ENCODE measurements around the gene MAGEA9. TPM values are rescaled to one million over a fixed set of nuclear protein-coding genes. Genes with fewer than 3 reads are reported as not detected.
"Not testable (repeated sequence)": the region's sequence is repeated elsewhere in the genome, so short reads cannot be mapped to it uniquely, and the experiment has no call there.

The MAGEA9 gene
- total RNA-seq, 2 experiments from 2014 or later: not detected

DNA sequence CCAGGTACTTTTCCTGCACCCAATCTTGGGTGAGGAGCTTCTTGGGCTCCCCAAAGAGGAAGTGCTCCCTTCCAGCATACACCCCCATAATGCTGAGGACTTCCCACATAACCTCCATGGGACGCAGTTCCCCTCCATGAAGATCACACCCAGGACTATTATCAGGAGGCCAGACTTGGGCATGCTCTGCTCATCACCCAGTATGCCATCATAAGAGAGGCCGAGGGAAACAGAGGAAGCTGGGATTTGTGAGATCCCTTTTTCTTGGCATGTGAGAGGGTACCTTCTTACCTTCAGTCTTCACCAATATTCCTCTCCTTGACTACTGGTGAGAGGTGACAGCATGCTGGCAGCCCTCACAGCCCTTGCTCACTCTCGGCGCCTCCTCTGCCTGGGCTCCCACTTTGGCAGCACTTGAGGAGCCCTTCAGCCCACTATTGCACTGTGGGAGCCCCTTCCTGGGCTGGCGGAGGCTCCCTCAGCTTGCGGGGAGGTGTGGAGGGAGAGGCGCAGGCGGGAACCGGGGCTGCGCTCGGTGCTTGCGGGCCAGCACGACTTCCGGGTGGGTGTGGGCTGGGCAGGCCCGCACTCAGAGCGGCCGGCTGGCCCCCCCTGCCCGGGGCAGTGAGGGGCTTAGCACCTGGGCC lies 23.5 kb upstream of the MAGEA9 start:
- no peak overlapping the region for H3K4me3 ChIP-seq (ENCODE audit: low read length)
- Mint-ChIP-seq H3K9me3 (no peaks in the 10 kb centered on the region), H3K4me3 (no peak overlapping the region), H3K36me3 (ENCODE audit: low read depth) (no peaks in the 10 kb centered on the region), H3K4me1 (ENCODE audit: low read depth) (no peaks in the 10 kb centered on the region), H3K27ac (no peak overlapping the region), H3K27me3 (no peaks in the 10 kb centered on the region)
- H3K27ac ChIP-seq (ENCODE audit: low read depth in 1 of 2, low read length in 2 of 2): no peak overlapping the region
- ATAC-seq (ENCODE audit: poor library complexity) (no peak), DNase-seq (no peak)
- POLR2A ChIA-PET: no interaction called here
- intact Hi-C loops (cut with DNase I, micrococcal nuclease): no loop called here
- TF ChIP-seq, protein P1, sequence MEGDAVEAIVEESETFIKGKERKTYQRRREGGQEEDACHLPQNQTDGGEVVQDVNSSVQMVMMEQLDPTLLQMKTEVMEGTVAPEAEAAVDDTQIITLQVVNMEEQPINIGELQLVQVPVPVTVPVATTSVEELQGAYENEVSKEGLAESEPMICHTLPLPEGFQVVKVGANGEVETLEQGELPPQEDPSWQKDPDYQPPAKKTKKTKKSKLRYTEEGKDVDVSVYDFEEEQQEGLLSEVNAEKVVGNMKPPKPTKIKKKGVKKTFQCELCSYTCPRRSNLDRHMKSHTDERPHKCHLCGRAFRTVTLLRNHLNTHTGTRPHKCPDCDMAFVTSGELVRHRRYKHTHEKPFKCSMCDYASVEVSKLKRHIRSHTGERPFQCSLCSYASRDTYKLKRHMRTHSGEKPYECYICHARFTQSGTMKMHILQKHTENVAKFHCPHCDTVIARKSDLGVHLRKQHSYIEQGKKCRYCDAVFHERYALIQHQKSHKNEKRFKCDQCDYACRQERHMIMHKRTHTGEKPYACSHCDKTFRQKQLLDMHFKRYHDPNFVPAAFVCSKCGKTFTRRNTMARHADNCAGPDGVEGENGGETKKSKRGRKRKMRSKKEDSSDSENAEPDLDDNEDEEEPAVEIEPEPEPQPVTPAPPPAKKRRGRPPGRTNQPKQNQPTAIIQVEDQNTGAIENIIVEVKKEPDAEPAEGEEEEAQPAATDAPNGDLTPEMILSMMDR (IDR thresholded peaks at IDR 0.05): no peak
- CTCF ChIA-PET: no interaction called here
- no peaks in the 10 kb centered on the region for H3K36me3 ChIP-seq (ENCODE audit: insufficient read depth, low read length)
- no peaks in the 10 kb centered on the region for H3K4me1 ChIP-seq (ENCODE audit: insufficient read depth, low read length)
- no peaks in the 10 kb centered on the region for H3K9me3 ChIP-seq (ENCODE audit: control insufficient read depth in 1 of 2, insufficient read depth in 1 of 2, low read length in 2 of 2)
- no peaks in the 10 kb centered on the region for H3K27me3 ChIP-seq (ENCODE audit: control insufficient read depth in 1 of 2, insufficient read depth in 2 of 2, low read length in 2 of 2)

DNA sequence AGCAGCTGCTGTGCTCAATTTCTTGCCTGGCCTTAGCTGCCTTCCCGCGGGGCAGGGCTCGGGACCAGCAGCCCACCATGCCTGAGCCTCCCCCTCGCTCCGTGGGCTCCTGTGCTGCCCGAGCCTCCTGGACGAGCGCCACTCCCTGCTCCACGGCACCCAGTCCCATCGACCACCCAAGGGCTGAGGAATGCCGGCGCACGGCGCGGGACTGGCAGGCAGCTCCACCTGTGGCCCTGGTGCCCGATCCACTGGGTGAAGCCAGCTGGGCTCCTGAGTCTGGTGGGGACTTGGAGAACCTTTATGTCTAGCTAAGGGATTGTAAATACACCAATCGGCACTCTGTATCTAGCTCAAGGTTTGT lies 23.0 kb upstream of the MAGEA9 start:
- H3K27me3 ChIP-seq (ENCODE audit: control insufficient read depth in 1 of 2, insufficient read depth in 2 of 2, low read length in 2 of 2); H3K36me3 ChIP-seq (ENCODE audit: insufficient read depth, low read length); H3K4me3 Mint-ChIP-seq; H3K27ac ChIP-seq (ENCODE audit: low read depth in 1 of 2, low read length in 2 of 2); H3K4me1 Mint-ChIP-seq (ENCODE audit: low read depth); H3K4me1 ChIP-seq (ENCODE audit: insufficient read depth, low read length); H3K36me3 Mint-ChIP-seq (ENCODE audit: low read depth); CTCF ChIA-PET; H3K9me3 ChIP-seq (ENCODE audit: control insufficient read depth in 1 of 2, insufficient read depth in 1 of 2, low read length in 2 of 2); intact Hi-C loops (cut with DNase I, micrococcal nuclease); DNase-seq; ATAC-seq (ENCODE audit: poor library complexity); H3K27ac Mint-ChIP-seq; H3K4me3 ChIP-seq (ENCODE audit: low read length); H3K9me3 Mint-ChIP-seq; POLR2A ChIA-PET; H3K27me3 Mint-ChIP-seq: not testable (repeated sequence)

DNA sequence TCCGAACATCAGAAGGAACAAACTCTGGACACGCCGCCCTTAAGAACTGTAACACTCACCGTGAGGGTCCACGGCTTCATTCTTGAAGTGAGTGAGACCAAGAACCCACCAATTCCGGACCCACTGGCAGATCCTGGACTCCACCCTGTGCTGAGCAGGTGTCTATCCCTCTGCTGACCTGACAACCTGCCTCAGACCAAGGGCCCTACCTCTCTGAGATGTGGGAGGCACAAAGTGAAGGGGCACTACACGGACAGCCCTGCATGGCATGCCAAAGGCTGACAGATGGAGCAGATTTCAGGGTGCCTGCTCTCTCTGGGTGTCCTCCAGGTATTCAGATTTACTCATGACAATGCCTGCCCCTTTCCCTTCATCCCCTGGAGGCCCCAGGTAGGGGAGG lies 21.9 kb upstream of the MAGEA9 start:
- H3K27ac Mint-ChIP-seq: no peak overlapping the region
- H3K27me3 ChIP-seq (ENCODE audit: control insufficient read depth in 1 of 2, insufficient read depth in 2 of 2, low read length in 2 of 2): no peaks in the 10 kb centered on the region
- H3K36me3 ChIP-seq (ENCODE audit: insufficient read depth, low read length): no peaks in the 10 kb centered on the region
- no peaks in the 10 kb centered on the region for H3K27me3 Mint-ChIP-seq
- no peaks in the 10 kb centered on the region for H3K9me3 ChIP-seq (ENCODE audit: control insufficient read depth in 1 of 2, insufficient read depth in 1 of 2, low read length in 2 of 2)
- H3K4me1 ChIP-seq (ENCODE audit: insufficient read depth, low read length): no peaks in the 10 kb centered on the region
- ChIA-PET POLR2A (no interaction called here), CTCF (no interaction called here)
- TF ChIP-seq, protein P1 (IDR thresholded peaks at IDR 0.05): no peak
- DNase-seq (no peak), ATAC-seq (ENCODE audit: poor library complexity) (no peak)
- no peak overlapping the region for H3K4me3 ChIP-seq (ENCODE audit: low read length)
- no peak overlapping the region for H3K4me3 Mint-ChIP-seq
- no peaks in the 10 kb centered on the region for H3K36me3 Mint-ChIP-seq (ENCODE audit: low read depth)
- H3K4me1 Mint-ChIP-seq (ENCODE audit: low read depth): no peaks in the 10 kb centered on the region
- H3K9me3 Mint-ChIP-seq: no peaks in the 10 kb centered on the region
- intact Hi-C loops (cut with DNase I, micrococcal nuclease): no loop called here
- H3K27ac ChIP-seq (ENCODE audit: low read depth in 1 of 2, low read length in 2 of 2): no peak overlapping the region

DNA sequence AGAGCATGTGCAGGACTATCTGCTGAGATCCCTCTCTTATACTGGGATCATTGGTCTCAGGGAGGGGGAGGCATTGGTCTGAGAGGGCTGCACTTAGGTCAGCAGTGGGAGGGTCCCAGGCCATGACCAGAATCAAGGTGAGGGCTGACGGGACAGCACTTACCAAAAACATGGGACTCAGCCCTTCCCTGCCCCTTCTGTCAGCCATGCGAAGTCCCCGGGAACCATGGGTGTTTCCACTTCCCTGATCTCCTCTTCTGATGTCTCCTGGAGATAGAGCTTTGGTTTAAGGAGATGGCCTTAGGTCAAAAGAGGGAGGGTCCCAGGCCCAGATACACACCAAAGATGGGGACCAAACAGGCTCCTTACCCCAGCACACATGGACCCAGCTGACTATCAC lies 20.8 kb upstream of the MAGEA9 start:
- Mint-ChIP-seq H3K9me3 (no peaks in the 10 kb centered on the region), H3K4me1 (ENCODE audit: low read depth) (no peaks in the 10 kb centered on the region), H3K27ac (no peak overlapping the region), H3K36me3 (ENCODE audit: low read depth) (no peaks in the 10 kb centered on the region), H3K4me3 (no peak overlapping the region), H3K27me3 (no peaks in the 10 kb centered on the region)
- ChIA-PET CTCF (no interaction called here), POLR2A (no interaction called here)
- Histone ChIP-seq H3K9me3 (ENCODE audit: control insufficient read depth in 1 of 2, insufficient read depth in 1 of 2, low read length in 2 of 2) (no peaks in the 10 kb centered on the region), H3K36me3 (ENCODE audit: insufficient read depth, low read length) (no peaks in the 10 kb centered on the region), H3K4me3 (ENCODE audit: low read length) (no peak overlapping the region), H3K4me1 (ENCODE audit: insufficient read depth, low read length) (no peaks in the 10 kb centered on the region), H3K27me3 (ENCODE audit: control insufficient read depth in 1 of 2, insufficient read depth in 2 of 2, low read length in 2 of 2) (no peaks in the 10 kb centered on the region), H3K27ac (ENCODE audit: low read depth in 1 of 2, low read length in 2 of 2) (no peak overlapping the region)
- ATAC-seq (ENCODE audit: poor library complexity): no peak
- no peak for DNase-seq
- intact Hi-C loops (cut with DNase I, micrococcal nuclease): no loop called here
- TF ChIP-seq, protein P1 (IDR thresholded peaks at IDR 0.05): no peak

DNA sequence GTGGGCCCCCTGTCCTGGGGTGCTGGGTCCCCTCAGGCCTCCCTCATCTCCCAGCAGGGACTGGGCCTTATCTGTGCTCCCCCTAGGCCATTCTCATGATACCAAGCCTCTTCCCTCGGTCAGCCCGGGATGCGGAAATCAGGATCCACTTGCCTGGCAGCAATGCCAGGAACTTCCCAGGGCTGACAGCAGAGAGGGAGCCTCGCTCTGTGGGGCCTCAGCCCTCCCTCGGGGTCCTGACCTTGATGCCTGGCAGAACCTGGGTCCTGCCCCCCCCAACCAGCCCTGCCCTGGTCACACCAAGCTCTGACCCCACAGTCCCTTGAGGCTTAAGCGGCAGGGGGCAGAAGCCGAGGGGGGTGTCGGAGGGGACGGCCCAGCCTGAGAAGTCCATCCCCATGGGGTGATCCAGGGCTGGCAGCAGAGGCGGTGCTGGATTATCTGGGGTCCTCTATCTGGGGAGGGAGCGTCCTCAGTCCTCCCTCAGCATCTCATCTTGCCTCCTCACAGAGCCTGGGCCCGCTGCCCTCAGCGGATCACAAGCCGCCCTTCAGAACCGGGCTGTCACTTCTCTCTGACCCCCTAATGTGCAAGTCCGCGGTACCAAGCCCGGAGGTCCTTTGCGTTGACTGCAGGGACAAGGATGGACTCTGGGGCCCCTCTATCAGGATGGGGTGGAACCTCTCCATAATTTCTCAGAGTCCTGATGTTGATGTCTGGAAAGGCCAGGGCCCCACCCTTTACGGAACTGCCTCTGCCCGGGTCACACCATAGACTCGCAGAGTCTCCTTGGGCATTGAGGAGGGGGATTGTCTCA lies 19.7 kb upstream of the MAGEA9 start:
- H3K36me3 ChIP-seq (ENCODE audit: insufficient read depth, low read length); CTCF ChIA-PET; ATAC-seq (ENCODE audit: poor library complexity); H3K4me1 ChIP-seq (ENCODE audit: insufficient read depth, low read length); H3K9me3 ChIP-seq (ENCODE audit: control insufficient read depth in 1 of 2, insufficient read depth in 1 of 2, low read length in 2 of 2); intact Hi-C loops (cut with DNase I, micrococcal nuclease); H3K4me3 ChIP-seq (ENCODE audit: low read length); H3K27me3 Mint-ChIP-seq; DNase-seq; POLR2A ChIA-PET; H3K9me3 Mint-ChIP-seq; H3K4me3 Mint-ChIP-seq; H3K27ac ChIP-seq (ENCODE audit: low read depth in 1 of 2, low read length in 2 of 2); H3K27me3 ChIP-seq (ENCODE audit: control insufficient read depth in 1 of 2, insufficient read depth in 2 of 2, low read length in 2 of 2); H3K27ac Mint-ChIP-seq; H3K4me1 Mint-ChIP-seq (ENCODE audit: low read depth); H3K36me3 Mint-ChIP-seq (ENCODE audit: low read depth): not testable (repeated sequence)
